ENCODE data around the gene EN2. TPM values are rescaled to one million over a fixed set of nuclear protein-coding genes. Genes with fewer than 3 reads are reported as not detected.

Gene EN2
- total and polyA plus RNA-seq, 7 experiments from 2014 or later = not detected

- peaks cover 10 to 50% (median 44%) of the 10 kb centered on the region in 5 donors for H3K27me3 Mint-ChIP-seq
- no peaks in the 10 kb centered on the region for H3K27me3 ChIP-seq (ENCODE audit: control insufficient read depth in 2 of 2, insufficient read depth in 2 of 2, low read length in 2 of 2)
- H3K4me3 ChIP-seq (ENCODE audit: low read length) = no peak overlapping the region
- no peaks in the 10 kb centered on the region for H3K9me3 ChIP-seq (ENCODE audit: control insufficient read depth in 2 of 3, low read length in 3 of 3)
- peaks cover 0 to 4% (median 0%) of the 10 kb centered on the region in 11 donors for H3K9me3 Mint-ChIP-seq
- H3K36me3 ChIP-seq (ENCODE audit: control insufficient read depth in 2 of 3, insufficient read depth in 3 of 3, low read length in 3 of 3) = no peaks in the 10 kb centered on the region
- no peaks in the 10 kb centered on the region for H3K4me1 Mint-ChIP-seq
- H3K4me3 Mint-ChIP-seq = no peak overlapping the region
- ChIA-PET POLR2A (no interaction called here), CTCF (no interaction called here)
- H3K27ac ChIP-seq (ENCODE audit: low read depth, low read length) = no peak overlapping the region
- intact Hi-C loops (cut with micrococcal nuclease) = no loop called here
- no peaks in the 10 kb centered on the region for H3K36me3 Mint-ChIP-seq
- no peak for ATAC-seq
- H3K4me1 ChIP-seq (ENCODE audit: control insufficient read depth in 2 of 2, insufficient read depth in 2 of 2, low read length in 2 of 2) = no peaks in the 10 kb centered on the region
- no peak overlapping the region for H3K27ac Mint-ChIP-seq
- no peak for DNase-seq
These were observed 26.2 kb upstream of the EN2 start for GRCh38 chr7:155431711-155432110.

- DNase-seq (no peak), ATAC-seq (no peak)
- no peaks in the 10 kb centered on the region for H3K36me3 ChIP-seq (ENCODE audit: control insufficient read depth in 2 of 3, insufficient read depth in 3 of 3, low read length in 3 of 3)
- no peaks in the 10 kb centered on the region for H3K27me3 ChIP-seq (ENCODE audit: control insufficient read depth in 2 of 2, insufficient read depth in 2 of 2, low read length in 2 of 2)
- intact Hi-C loops (cut with micrococcal nuclease) = no loop called here
- no peaks in the 10 kb centered on the region for H3K9me3 ChIP-seq (ENCODE audit: control insufficient read depth in 2 of 3, low read length in 3 of 3)
- H3K27ac Mint-ChIP-seq = no peak overlapping the region
- H3K27me3 Mint-ChIP-seq = peaks cover 13 to 62% (median 50%) of the 10 kb centered on the region in 5 donors
- H3K4me1 ChIP-seq (ENCODE audit: control insufficient read depth in 2 of 2, insufficient read depth in 2 of 2, low read length in 2 of 2) = no peaks in the 10 kb centered on the region
- no peaks in the 10 kb centered on the region for H3K36me3 Mint-ChIP-seq
- no peak overlapping the region for H3K4me3 ChIP-seq (ENCODE audit: low read length)
- POLR2A ChIA-PET = no interaction called here
- no peak overlapping the region for H3K27ac ChIP-seq (ENCODE audit: low read depth, low read length)
- peaks cover 0 to 3% (median 0%) of the 10 kb centered on the region in 7 donors for H3K4me1 Mint-ChIP-seq
- CTCF ChIA-PET = interaction anchor here (0.9 kb wide), 1 partner anchor 9 kb away, joined by 3 read pairs; no protein-coding TSS in a partner anchor
- H3K9me3 Mint-ChIP-seq = peaks cover 0 to 1% (median 0%) of the 10 kb centered on the region in 11 donors
- no peak overlapping the region for H3K4me3 Mint-ChIP-seq
These were observed 22.8 kb upstream of the EN2 start for GRCh38 chr7:155435110-155435509.

GRCh38 chr7:155437836-155438235 is 20.1 kb upstream of the EN2 start:
- no peaks in the 10 kb centered on the region for H3K36me3 Mint-ChIP-seq
- Histone ChIP-seq H3K27me3 (ENCODE audit: control insufficient read depth in 2 of 2, insufficient read depth in 2 of 2, low read length in 2 of 2) (no peaks in the 10 kb centered on the region), H3K4me1 (ENCODE audit: control insufficient read depth in 2 of 2, insufficient read depth in 2 of 2, low read length in 2 of 2) (no peaks in the 10 kb centered on the region), H3K36me3 (ENCODE audit: control insufficient read depth in 2 of 3, insufficient read depth in 3 of 3, low read length in 3 of 3) (no peaks in the 10 kb centered on the region), H3K4me3 (ENCODE audit: low read length) (no peak overlapping the region), H3K27ac (ENCODE audit: low read depth, low read length) (no peak overlapping the region), H3K9me3 (ENCODE audit: control insufficient read depth in 2 of 3, low read length in 3 of 3) (no peaks in the 10 kb centered on the region)
- H3K27ac Mint-ChIP-seq = no peak overlapping the region
- H3K4me3 Mint-ChIP-seq = no peak overlapping the region
- ATAC-seq = no peak
- DNase-seq = no peak
- intact Hi-C loops (cut with micrococcal nuclease) = no loop called here
- CTCF ChIA-PET = no interaction called here
- H3K27me3 Mint-ChIP-seq = peaks cover 16 to 56% (median 50%) of the 10 kb centered on the region in 5 donors
- H3K9me3 Mint-ChIP-seq = peaks cover 0 to 1% (median 0%) of the 10 kb centered on the region in 11 donors
- peaks cover 0 to 3% (median 0%) of the 10 kb centered on the region in 7 donors for H3K4me1 Mint-ChIP-seq
- POLR2A ChIA-PET = no interaction called here

GRCh38 chr7:155438777-155439176 is 19.2 kb upstream of the EN2 start:
- no peak overlapping the region for H3K27ac Mint-ChIP-seq
- Histone ChIP-seq H3K36me3 (ENCODE audit: control insufficient read depth in 2 of 3, insufficient read depth in 3 of 3, low read length in 3 of 3) (no peaks in the 10 kb centered on the region), H3K4me3 (ENCODE audit: low read length) (no peak overlapping the region), H3K27me3 (ENCODE audit: control insufficient read depth in 2 of 2, insufficient read depth in 2 of 2, low read length in 2 of 2) (no peaks in the 10 kb centered on the region), H3K27ac (ENCODE audit: low read depth, low read length) (no peak overlapping the region), H3K4me1 (ENCODE audit: control insufficient read depth in 2 of 2, insufficient read depth in 2 of 2, low read length in 2 of 2) (no peaks in the 10 kb centered on the region), H3K9me3 (ENCODE audit: control insufficient read depth in 2 of 3, low read length in 3 of 3) (no peaks in the 10 kb centered on the region)
- ATAC-seq = no peak
- ChIA-PET CTCF (no interaction called here), POLR2A (no interaction called here)
- intact Hi-C loops (cut with micrococcal nuclease) = no loop called here
- H3K4me1 Mint-ChIP-seq = peaks cover 0 to 3% (median 0%) of the 10 kb centered on the region in 7 donors
- H3K27me3 Mint-ChIP-seq = peaks cover 18 to 57% (median 54%) of the 10 kb centered on the region in 5 donors
- H3K4me3 Mint-ChIP-seq = no peak overlapping the region
- H3K9me3 Mint-ChIP-seq = no peaks in the 10 kb centered on the region
- no peak for DNase-seq
- no peaks in the 10 kb centered on the region for H3K36me3 Mint-ChIP-seq

- H3K36me3 Mint-ChIP-seq = no peaks in the 10 kb centered on the region
- H3K4me1 Mint-ChIP-seq = peaks cover 0 to 3% (median 0%) of the 10 kb centered on the region in 7 donors
These were observed 18.5 kb upstream of the EN2 start for GRCh38 chr7:155439311-155440017.

GRCh38 chr7:155440018-155440410 is 17.9 kb upstream of the EN2 start:
- Mint-ChIP-seq H3K27me3 (peaks cover 29 to 64% (median 57%) of the 10 kb centered on the region in 5 donors), H3K36me3 (no peaks in the 10 kb centered on the region)
- no peaks in the 10 kb centered on the region for H3K9me3 ChIP-seq (ENCODE audit: control insufficient read depth in 2 of 3, low read length in 3 of 3)

More at GRCh38 chr7:155439311-155440017, 18.5 kb upstream of the EN2 start:
- Histone ChIP-seq H3K27ac (ENCODE audit: low read depth, low read length) (no peak overlapping the region), H3K27me3 (ENCODE audit: control insufficient read depth in 2 of 2, insufficient read depth in 2 of 2, low read length in 2 of 2) (no peaks in the 10 kb centered on the region), H3K36me3 (ENCODE audit: control insufficient read depth in 2 of 3, insufficient read depth in 3 of 3, low read length in 3 of 3) (no peaks in the 10 kb centered on the region), H3K4me3 (ENCODE audit: low read length) (no peak overlapping the region), H3K9me3 (ENCODE audit: control insufficient read depth in 2 of 3, low read length in 3 of 3) (no peaks in the 10 kb centered on the region), H3K4me1 (ENCODE audit: control insufficient read depth in 2 of 2, insufficient read depth in 2 of 2, low read length in 2 of 2) (no peaks in the 10 kb centered on the region)
- Mint-ChIP-seq H3K9me3 (no peaks in the 10 kb centered on the region), H3K27ac (no peak overlapping the region), H3K4me3 (no peak overlapping the region), H3K27me3 (peaks cover 25 to 61% (median 51%) of the 10 kb centered on the region in 5 donors)
- intact Hi-C loops (cut with micrococcal nuclease) = no loop called here
- no peak for ATAC-seq
- ChIA-PET CTCF (no interaction called here), POLR2A (no interaction called here)
- no peak for DNase-seq

GRCh38 chr7:155441856-155442255 is 16.1 kb upstream of the EN2 start:
- no peak for ATAC-seq
- Mint-ChIP-seq H3K36me3 (no peaks in the 10 kb centered on the region), H3K4me3 (no peak overlapping the region), H3K4me1 (peaks cover 0 to 3% (median 0%) of the 10 kb centered on the region in 7 donors), H3K9me3 (no peaks in the 10 kb centered on the region), H3K27me3 (peaks cover 40 to 52% (median 47%) of the 10 kb centered on the region in 5 donors), H3K27ac (no peak overlapping the region)
- H3K27ac ChIP-seq (ENCODE audit: low read depth, low read length) = no peak overlapping the region
- POLR2A ChIA-PET = no interaction called here
- H3K4me1 ChIP-seq (ENCODE audit: control insufficient read depth in 2 of 2, insufficient read depth in 2 of 2, low read length in 2 of 2) = no peaks in the 10 kb centered on the region
- intact Hi-C loops (cut with micrococcal nuclease) = no loop called here
- no peak for DNase-seq
- H3K27me3 ChIP-seq (ENCODE audit: control insufficient read depth in 2 of 2, insufficient read depth in 2 of 2, low read length in 2 of 2) = no peaks in the 10 kb centered on the region
- no peaks in the 10 kb centered on the region for H3K36me3 ChIP-seq (ENCODE audit: control insufficient read depth in 2 of 3, insufficient read depth in 3 of 3, low read length in 3 of 3)
- CTCF ChIA-PET = no interaction called here
- no peaks in the 10 kb centered on the region for H3K9me3 ChIP-seq (ENCODE audit: control insufficient read depth in 2 of 3, low read length in 3 of 3)
- H3K4me3 ChIP-seq (ENCODE audit: low read length) = no peak overlapping the region

More at GRCh38 chr7:155440018-155440410, 17.9 kb upstream of the EN2 start:
- intact Hi-C loops (cut with micrococcal nuclease) = no loop called here
- ATAC-seq (no peak), DNase-seq (no peak)
- H3K27me3 ChIP-seq (ENCODE audit: control insufficient read depth in 2 of 2, insufficient read depth in 2 of 2, low read length in 2 of 2) = no peaks in the 10 kb centered on the region
- ChIA-PET POLR2A (no interaction called here), CTCF (no interaction called here)
- H3K9me3 Mint-ChIP-seq = no peaks in the 10 kb centered on the region
- no peak overlapping the region for H3K27ac ChIP-seq (ENCODE audit: low read depth, low read length)
- H3K4me3 ChIP-seq (ENCODE audit: low read length) = no peak overlapping the region
- H3K4me1 Mint-ChIP-seq = peaks cover 0 to 3% (median 0%) of the 10 kb centered on the region in 7 donors
- H3K27ac Mint-ChIP-seq = no peak overlapping the region
- H3K36me3 ChIP-seq (ENCODE audit: control insufficient read depth in 2 of 3, insufficient read depth in 3 of 3, low read length in 3 of 3) = no peaks in the 10 kb centered on the region
- no peaks in the 10 kb centered on the region for H3K4me1 ChIP-seq (ENCODE audit: control insufficient read depth in 2 of 2, insufficient read depth in 2 of 2, low read length in 2 of 2)
- H3K4me3 Mint-ChIP-seq = no peak overlapping the region

Data from naive thymus-derived CD4-positive, alpha-beta T cell (primary cell).